GM12872 (cell line): ENCODE results near the gene LRMDA.

Source experiments
- TF ChIP-seq, protein P1 (sequence below): IDR thresholded peaks from 3 replicates; pipeline ENCODE4 v1.5.1; 2011; ENCODE audit warnings: low read depth, mild to moderate bottlenecking, low read length, moderate library complexity; ENCODE audit not compliant: insufficient read depth

Gene LRMDA

DNA sequence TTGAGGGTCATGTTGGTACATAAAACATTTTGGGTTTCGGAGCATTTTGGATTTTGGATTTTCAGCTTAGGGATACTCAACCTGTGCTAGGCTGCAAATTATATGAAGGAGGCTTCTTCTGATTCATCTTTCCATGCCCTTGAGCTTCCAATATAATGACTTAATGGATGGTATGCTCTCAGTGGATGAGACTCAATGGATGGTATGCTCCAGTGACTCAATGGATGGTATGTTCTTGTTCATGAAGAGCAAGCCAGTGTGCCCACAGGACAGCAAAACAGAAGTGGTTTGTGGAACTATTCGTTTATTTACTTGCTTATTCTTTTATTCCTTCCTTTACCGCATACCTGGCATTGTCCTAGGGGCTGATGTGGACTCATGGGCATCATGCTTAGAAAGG lies 969.6 kb downstream of the LRMDA start:
- TF ChIP-seq, protein P1, sequence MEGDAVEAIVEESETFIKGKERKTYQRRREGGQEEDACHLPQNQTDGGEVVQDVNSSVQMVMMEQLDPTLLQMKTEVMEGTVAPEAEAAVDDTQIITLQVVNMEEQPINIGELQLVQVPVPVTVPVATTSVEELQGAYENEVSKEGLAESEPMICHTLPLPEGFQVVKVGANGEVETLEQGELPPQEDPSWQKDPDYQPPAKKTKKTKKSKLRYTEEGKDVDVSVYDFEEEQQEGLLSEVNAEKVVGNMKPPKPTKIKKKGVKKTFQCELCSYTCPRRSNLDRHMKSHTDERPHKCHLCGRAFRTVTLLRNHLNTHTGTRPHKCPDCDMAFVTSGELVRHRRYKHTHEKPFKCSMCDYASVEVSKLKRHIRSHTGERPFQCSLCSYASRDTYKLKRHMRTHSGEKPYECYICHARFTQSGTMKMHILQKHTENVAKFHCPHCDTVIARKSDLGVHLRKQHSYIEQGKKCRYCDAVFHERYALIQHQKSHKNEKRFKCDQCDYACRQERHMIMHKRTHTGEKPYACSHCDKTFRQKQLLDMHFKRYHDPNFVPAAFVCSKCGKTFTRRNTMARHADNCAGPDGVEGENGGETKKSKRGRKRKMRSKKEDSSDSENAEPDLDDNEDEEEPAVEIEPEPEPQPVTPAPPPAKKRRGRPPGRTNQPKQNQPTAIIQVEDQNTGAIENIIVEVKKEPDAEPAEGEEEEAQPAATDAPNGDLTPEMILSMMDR: no peak

DNA sequence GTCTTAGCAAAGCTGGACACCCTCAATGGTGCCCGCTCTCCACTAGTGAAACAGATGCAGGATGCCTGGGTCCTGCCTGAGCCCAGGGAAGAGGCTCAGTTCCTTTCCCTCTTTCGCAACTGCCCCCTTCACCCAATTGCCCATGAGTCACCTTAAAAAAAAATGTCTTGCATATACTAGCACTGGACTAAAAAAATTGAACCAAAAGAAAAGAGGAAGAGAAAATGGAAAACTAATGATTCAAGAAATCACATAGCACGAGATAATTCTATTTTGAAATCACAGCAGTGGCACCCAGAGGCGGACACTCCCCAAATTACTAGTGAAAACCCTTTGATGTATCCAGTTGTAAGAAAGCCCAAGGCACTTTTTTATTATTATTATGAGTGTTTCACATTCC lies 972.5 kb downstream of the LRMDA start:
- TF ChIP-seq, protein P1: no peak

DNA sequence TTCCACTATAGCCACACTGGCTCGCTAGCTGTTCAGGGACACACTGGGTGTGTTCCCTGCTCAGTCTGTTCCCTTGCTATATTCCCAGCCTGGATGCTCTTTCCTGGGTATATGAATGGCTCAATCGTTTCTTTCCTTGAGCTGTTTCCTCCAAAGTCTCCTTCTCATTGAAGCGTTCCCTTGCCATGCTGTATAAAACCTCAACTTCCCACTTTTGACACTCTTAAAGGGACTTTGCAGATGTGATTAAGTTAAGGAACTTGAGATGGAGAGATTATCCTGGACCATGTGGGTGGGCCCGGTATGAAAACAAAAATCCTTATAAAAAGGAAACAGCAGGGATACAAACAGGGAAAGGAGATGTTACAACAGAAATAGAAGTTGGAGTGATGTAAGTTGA lies 973.1 kb downstream of the LRMDA start:
- TF ChIP-seq, protein P1: no peak

DNA sequence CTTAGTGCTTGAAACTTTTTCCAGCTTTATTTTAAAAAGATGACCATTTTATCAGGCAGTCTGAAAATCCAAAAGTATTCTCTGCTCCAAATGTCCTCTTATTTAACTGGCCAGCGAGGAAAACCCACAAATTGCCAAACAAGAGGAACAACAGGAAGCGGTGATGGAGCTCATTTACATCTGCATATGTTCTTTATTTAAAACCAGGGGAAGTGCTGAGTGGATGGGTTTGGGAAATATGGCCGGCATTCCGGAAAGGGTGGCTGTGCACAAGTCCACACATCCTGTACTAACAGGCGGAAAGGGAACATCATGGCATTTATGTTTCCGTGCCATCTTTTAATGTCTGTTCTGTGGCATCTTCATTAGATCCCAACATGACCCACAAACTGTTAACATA lies 974.5 kb downstream of the LRMDA start:
- TF ChIP-seq, protein P1: no peak

DNA sequence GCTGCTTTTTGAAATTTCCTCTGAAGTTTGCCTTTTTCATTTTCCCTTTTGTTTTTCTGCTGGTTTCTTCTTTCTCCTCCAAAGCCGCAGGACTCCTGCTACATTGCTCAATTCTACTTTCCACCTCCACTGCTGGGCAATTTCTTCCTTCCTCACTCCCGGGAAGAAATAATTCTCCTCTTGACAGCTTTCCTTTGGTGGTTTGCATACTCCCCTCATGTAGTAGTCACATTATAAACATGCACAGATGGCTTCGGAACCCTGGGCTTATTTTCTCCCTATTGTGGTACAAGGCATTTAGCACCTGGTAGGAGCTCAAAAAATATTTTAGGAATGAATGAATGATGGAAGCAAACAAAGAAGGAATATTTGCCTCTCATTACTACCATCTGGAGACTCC lies 977.2 kb downstream of the LRMDA start:
- TF ChIP-seq, protein P1: no peak

DNA sequence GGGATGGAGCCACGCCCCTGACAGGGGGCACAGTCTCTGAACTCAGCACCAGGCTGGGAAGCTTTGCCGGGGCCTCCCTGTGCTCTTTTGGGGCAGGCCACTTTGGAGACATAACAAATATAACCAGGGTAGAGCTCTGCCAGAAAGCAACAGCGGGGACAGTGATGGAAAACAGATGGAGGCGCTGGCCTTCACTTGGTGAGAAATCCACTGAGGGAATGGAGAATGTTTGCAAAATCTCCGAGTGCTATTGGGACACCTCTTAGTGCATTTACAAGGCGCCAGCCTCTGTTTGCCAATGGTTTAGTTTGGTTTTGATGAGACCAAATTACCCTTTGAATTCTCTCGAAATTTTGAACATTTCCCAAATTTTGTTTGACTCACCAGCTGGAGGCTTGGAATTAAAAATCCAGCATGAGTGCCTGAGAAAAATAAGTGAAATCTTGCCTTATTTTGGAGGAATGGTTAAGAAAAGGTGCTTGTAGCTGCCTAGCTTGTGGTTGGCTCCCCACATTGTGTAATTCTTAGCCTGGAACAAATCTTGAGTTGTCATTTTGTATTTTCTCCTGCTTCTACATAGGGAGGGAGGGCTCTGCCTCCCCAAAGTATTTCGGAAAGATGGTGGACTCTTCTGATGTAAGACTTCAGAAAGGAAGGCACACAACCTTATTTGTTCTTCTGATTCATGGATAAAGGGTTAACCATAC lies 980.5 kb downstream of the LRMDA start:
- TF ChIP-seq, protein P1: no peak

DNA sequence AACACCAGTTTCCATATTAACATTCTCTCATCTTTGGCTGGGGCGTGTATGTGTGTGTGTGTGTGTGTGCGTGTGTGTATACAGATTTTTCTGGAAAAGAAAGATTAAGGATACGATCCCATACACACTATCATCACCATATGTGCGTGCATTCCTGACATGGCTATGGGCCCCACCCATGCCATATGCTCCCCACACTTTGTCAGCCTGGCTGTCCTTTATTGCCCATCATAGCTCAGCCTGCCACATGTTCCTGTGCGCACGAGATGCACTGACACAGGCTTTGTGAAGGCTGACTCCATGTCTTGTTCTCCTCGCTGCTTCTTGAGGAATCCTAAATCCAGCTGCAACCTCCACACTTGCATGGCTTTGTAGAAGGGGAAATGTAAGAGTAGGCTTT lies 984.1 kb downstream of the LRMDA start:
- TF ChIP-seq, protein P1: no peak
